Peyer's patch (tissue), 4 donors: Measurements from ENCODE around the gene MMP24OS. TPM values are rescaled to one million over a fixed set of nuclear protein-coding genes. Genes with fewer than 3 reads are reported as not detected.

Source experiments
- DNase-seq, 3 donors: peaks; one replicate each; pipeline ENCODE4 v3.0.0-alpha.2; 2017 to 2019
- H3K27ac ChIP-seq, 4 donors: fragments of 200-600 bp; sonication (generic); one replicate each; pipeline ENCODE4 v1.5.1; 2016 to 2019
- H3K27me3 ChIP-seq, 2 donors: fragments of 200-600 bp; sonication (generic); one replicate each; pipeline ENCODE4 v1.5.1; 2019
- H3K36me3 ChIP-seq, 3 donors: fragments of 200-600 bp; sonication (generic); one replicate each; pipeline ENCODE4 v1.5.1; 2016 to 2019
- H3K4me1 ChIP-seq, 4 donors: fragments of 200-600 bp; sonication (generic); one replicate each; pipeline ENCODE4 v1.5.1; 2016 to 2019
- H3K4me3 ChIP-seq, 4 donors: fragments of 200-600 bp; sonication (generic); 1 replicate in 3 of 4; 2 replicates in 1 of 4; pipeline ENCODE4 v1.5.1; 2016 to 2019; ENCODE audit warnings: mild to moderate bottlenecking in 1 of 4
- H3K9me3 ChIP-seq, 4 donors: fragments of 200-600 bp; sonication (generic); one replicate each; pipeline ENCODE4 v1.5.1; 2016 to 2019; ENCODE audit warnings: mild to moderate bottlenecking in 1 of 4
- POLR2A ChIP-seq, 2 donors: fragments of 450-650 bp; IDR thresholded peaks; one replicate each; pipeline ENCODE4 v1.5.1; 2017; ENCODE audit warnings: antibody characterized with exemption in 2 of 2, mild to moderate bottlenecking in 2 of 2, moderate library complexity in 2 of 2
- total RNA-seq, 4 donors: library from RNA; depleted of rRNA; stranded (reverse); fragments of >200 nt; gene quantifications; one replicate each; pipeline ENCODE4 v1.1.0, GENCODE V29; 2016
- TF ChIP-seq, protein P1 (sequence below), 6 experiments: fragments of 450-650 bp in 4 of 6; fragments of 200-600 bp in 2 of 6; sonication (generic) in 1 of 6; IDR thresholded peaks; one replicate each; pipeline ENCODE4 v1.5.1; 2017 to 2019; ENCODE audit warnings: antibody characterized with exemption in 6 of 6, mild to moderate bottlenecking in 3 of 6, moderate library complexity in 1 of 6

MMP24OS gene
- total RNA-seq, 4 donors from 2014 or later = 23.1 to 86.1 (median 58.6) TPM

DNA sequence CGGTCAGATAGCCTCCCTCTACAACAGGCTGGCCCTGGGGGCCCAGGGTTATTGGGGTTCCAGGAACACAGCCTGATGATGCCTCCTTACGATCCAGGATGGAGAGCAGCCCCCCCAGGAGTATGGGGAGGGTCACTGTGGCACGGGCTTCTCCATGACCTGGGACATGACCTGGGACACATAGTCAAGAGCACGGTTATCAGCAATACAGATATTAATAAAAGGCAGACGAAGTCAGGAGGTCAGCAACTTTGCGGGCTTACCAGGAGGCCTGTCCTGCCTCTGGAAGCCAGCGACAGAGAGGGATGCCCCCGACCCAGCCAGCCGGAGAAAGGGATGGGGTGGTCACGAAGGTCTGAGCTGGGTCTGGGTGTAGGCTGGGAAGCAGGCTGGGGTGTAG, 795 bp downstream of the MMP24OS start:
- no peak for TF ChIP-seq POLR2A (IDR thresholded peaks at IDR 0.05)
- TF ChIP-seq, protein P1, sequence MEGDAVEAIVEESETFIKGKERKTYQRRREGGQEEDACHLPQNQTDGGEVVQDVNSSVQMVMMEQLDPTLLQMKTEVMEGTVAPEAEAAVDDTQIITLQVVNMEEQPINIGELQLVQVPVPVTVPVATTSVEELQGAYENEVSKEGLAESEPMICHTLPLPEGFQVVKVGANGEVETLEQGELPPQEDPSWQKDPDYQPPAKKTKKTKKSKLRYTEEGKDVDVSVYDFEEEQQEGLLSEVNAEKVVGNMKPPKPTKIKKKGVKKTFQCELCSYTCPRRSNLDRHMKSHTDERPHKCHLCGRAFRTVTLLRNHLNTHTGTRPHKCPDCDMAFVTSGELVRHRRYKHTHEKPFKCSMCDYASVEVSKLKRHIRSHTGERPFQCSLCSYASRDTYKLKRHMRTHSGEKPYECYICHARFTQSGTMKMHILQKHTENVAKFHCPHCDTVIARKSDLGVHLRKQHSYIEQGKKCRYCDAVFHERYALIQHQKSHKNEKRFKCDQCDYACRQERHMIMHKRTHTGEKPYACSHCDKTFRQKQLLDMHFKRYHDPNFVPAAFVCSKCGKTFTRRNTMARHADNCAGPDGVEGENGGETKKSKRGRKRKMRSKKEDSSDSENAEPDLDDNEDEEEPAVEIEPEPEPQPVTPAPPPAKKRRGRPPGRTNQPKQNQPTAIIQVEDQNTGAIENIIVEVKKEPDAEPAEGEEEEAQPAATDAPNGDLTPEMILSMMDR (IDR thresholded peaks at IDR 0.05) = no peak
- Histone ChIP-seq H3K27ac (peak overlapping the region; percentile 98 to 100 (median 99)), H3K4me1 (peaks cover 0 to 16% (median 10%) of the 10 kb centered on the region in 4 donors), H3K4me3 (peak overlapping the region; percentile 78 to 99 (median 84)), H3K27me3 (no peaks in the 10 kb centered on the region), H3K36me3 (peaks cover 0 to 32% (median 0%) of the 10 kb centered on the region in 3 donors), H3K9me3 (no peaks in the 10 kb centered on the region)
- no peak for DNase-seq

DNA sequence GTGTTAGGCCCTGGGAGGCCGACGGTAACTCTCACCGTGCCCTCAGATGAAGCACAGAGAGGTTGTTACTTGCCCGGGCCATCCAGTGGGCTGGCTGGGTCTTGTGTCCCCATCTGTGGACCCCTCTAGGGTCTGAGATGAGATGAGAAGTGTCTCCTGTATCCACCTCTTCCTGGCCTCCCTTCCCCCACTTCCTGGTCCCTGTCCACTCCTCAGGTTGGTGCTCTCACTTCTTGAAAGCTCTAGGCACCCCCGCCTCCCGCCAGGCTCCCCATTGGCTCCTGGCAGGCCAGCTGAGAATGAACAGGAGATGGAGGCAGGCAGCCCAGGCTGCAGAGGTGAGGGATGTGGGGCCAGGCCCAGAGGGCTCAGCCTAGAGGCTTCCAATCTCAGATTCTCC, 1.5 kb downstream of the MMP24OS start:
- no peak for DNase-seq
- H3K36me3 ChIP-seq = peaks cover 0 to 35% (median 0%) of the 10 kb centered on the region in 3 donors
- H3K27me3 ChIP-seq = no peaks in the 10 kb centered on the region
- H3K9me3 ChIP-seq = no peaks in the 10 kb centered on the region
- no peak for TF ChIP-seq POLR2A (IDR thresholded peaks at IDR 0.05)
- TF ChIP-seq, protein P1 (IDR thresholded peaks at IDR 0.05) = no peak
- peaks cover 0 to 14% (median 10%) of the 10 kb centered on the region in 4 donors for H3K4me1 ChIP-seq
- H3K4me3 ChIP-seq = peak overlapping the region in 2 of 4 donors; percentile 78 to 99
- H3K27ac ChIP-seq = peak overlapping the region; percentile 98 to 100 (median 99)

DNA sequence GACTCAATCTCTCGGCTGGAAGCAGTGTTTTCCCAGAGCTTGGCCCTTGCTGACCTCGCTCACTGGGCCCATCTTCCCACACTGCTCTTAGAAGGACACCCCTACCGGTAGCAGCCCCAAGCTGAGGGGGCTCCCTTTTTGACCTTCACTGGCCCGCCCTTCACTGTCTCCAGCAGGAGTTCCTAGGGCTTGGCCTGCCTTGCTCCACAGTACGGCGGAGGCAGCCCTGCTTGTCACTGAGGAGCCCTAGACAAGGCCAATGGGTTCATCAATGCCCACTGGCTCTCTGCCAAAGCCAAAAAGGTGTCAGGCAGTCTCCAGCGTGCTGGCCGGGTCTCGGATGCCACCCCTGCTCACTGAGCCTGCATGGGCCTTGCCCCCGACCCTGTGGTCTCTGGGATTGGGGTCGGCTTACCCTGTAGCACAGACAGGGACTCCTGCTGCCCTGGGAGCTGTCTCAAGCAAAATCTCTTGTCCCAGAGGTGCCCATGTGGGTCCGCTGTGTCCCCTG, 2.1 kb downstream of the MMP24OS start:
- Histone ChIP-seq H3K4me3 (no peak overlapping the region), H3K27me3 (no peaks in the 10 kb centered on the region), H3K9me3 (no peaks in the 10 kb centered on the region), H3K36me3 (peaks cover 0 to 38% (median 0%) of the 10 kb centered on the region in 3 donors), H3K4me1 (peaks cover 0 to 14% (median 10%) of the 10 kb centered on the region in 4 donors), H3K27ac (peak overlapping the region in 1 of 4 donors; percentile 100)
- no peak for DNase-seq
- TF ChIP-seq, protein P1 (IDR thresholded peaks at IDR 0.05) = no peak
- no peak for TF ChIP-seq POLR2A (IDR thresholded peaks at IDR 0.05)

GRCh38 chr20:35274172-35275092, 3.5 kb downstream of the MMP24OS start:
- Histone ChIP-seq H3K4me3 (no peak overlapping the region), H3K9me3 (no peaks in the 10 kb centered on the region), H3K36me3 (peaks cover 0 to 36% (median 0%) of the 10 kb centered on the region in 3 donors), H3K27ac (no peak overlapping the region), H3K4me1 (peaks cover 0 to 23% (median 10%) of the 10 kb centered on the region in 4 donors), H3K27me3 (no peaks in the 10 kb centered on the region)
- no peak for DNase-seq
- TF ChIP-seq, protein P1 (IDR thresholded peaks at IDR 0.05) = no peak

DNA sequence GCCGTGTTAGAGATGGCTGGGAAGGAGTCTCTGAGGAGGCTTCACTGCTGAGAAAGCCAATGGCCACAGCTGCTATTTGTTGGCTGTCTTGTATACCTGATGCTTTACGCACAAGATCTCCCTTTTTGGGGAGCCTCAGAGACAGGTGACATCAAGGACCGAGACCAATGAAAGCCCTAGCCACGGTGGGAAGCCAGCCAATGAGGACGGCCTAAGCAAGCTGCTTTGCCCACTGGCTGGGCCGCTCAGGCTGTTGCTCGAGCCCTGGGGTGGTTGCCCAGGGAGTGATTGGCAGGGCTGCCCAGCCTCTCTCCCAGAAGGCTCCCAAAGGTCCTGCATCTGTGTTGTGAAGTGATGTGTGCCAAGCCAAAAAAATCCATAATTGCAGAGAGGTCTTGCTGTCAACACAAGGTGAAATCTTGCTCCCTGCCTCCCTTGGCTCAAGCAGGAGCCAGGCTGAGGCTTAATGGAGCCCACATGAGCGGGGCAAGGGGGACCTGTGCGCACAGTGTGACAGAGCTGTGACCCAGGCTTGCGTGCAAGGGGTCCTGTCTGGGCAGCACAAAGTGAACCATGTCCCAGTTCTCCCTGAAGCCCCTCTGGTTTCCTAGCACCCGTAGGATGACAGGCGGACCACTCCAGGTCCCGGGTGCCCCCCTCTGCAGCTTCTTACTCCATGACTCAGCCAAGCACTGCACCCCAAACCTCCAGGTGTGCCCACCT, 4.3 kb downstream of the MMP24OS start:
- DNase-seq = no peak
- no peak overlapping the region for H3K4me3 ChIP-seq
- TF ChIP-seq, protein P1 (IDR thresholded peaks at IDR 0.05) = no peak
- TF ChIP-seq POLR2A (IDR thresholded peaks at IDR 0.05) = no peak
- H3K9me3 ChIP-seq = no peaks in the 10 kb centered on the region
- H3K27me3 ChIP-seq = no peaks in the 10 kb centered on the region
- peaks cover 0 to 28% (median 0%) of the 10 kb centered on the region in 3 donors for H3K36me3 ChIP-seq
- H3K27ac ChIP-seq = no peak overlapping the region
- H3K4me1 ChIP-seq = peaks cover 0 to 31% (median 12%) of the 10 kb centered on the region in 4 donors
